ENCODE results near the gene MT2A. TPM values are rescaled to one million over a fixed set of nuclear protein-coding genes. Genes with fewer than 3 reads are reported as not detected.
A peak's percentile ranks its signal among the peaks of the same experiment; 100 is the strongest.

The MT2A gene
- total and polyA plus RNA-seq, 2 of the 13 experiments (the other 11 are each of a cell fraction or from before 2014, with no cell fraction given) = 135 to 371 TPM

GRCh38 chr16:56643080-56643778 is 34.8 kb downstream of the MT2A start (continued):
- no peak for TF ChIP-seq ZNF577 (CRISPR knock-in tag; IDR thresholded peaks at IDR 0.05; ENCODE audit: borderline replicate concordance, low read depth)
- TF ChIP-seq NONO (IDR thresholded peaks at IDR 0.05) = no peak
- TF ChIP-seq NONO (CRISPR knock-in tag; conservative IDR thresholded peaks at IDR 0.05) = no peak
- no peak for TF ChIP-seq ZBTB4 (CRISPR knock-in tag; IDR thresholded peaks at IDR 0.05; ENCODE audit: borderline replicate concordance)
- no peak for TF ChIP-seq SMARCE1 (IDR thresholded peaks at IDR 0.05; ENCODE audit: borderline replicate concordance)
- TF ChIP-seq HDAC1 (CRISPR knock-in tag; IDR thresholded peaks at IDR 0.05) = no peak
- TF ChIP-seq AHDC1 (CRISPR knock-in tag; IDR thresholded peaks at IDR 0.05; ENCODE audit: borderline replicate concordance) = no peak
- TF ChIP-seq SOX5 (CRISPR knock-in tag; IDR thresholded peaks at IDR 0.05; ENCODE audit: borderline replicate concordance) = no peak
- no peak for TF ChIP-seq SP4 (CRISPR knock-in tag; IDR thresholded peaks at IDR 0.05)
- TF ChIP-seq AGO2 (optimal IDR thresholded peaks at IDR 0.05; ENCODE audit: low read depth, low read length) = no peak
- no peak for TF ChIP-seq ARHGAP35 (CRISPR knock-in tag; IDR thresholded peaks at IDR 0.05; ENCODE audit: borderline replicate concordance)
- peak; percentile 73 for TF ChIP-seq ZNF883 (CRISPR knock-in tag; IDR thresholded peaks at IDR 0.05; ENCODE audit: not compliant biosample characterization)
- TF ChIP-seq YEATS2 (CRISPR knock-in tag; IDR thresholded peaks at IDR 0.05; ENCODE audit: borderline replicate concordance) = no peak
- no peak for TF ChIP-seq NR2C2 (CRISPR knock-in tag; IDR thresholded peaks at IDR 0.05; ENCODE audit: borderline replicate concordance)
- TF ChIP-seq ZBTB26 (CRISPR knock-in tag; IDR thresholded peaks at IDR 0.05; ENCODE audit: borderline replicate concordance) = no peak
- no peak for TF ChIP-seq ZFP36L1 (CRISPR knock-in tag; IDR thresholded peaks at IDR 0.05)
- TF ChIP-seq ZSCAN12 (CRISPR knock-in tag; IDR thresholded peaks at IDR 0.05) = no peak
- TF ChIP-seq RAD21 (CRISPR knock-in tag; IDR thresholded peaks at IDR 0.05) = peak; percentile 38; the same call in 1 of the 2 replicates
- no peak for TF ChIP-seq CHD2 (IDR thresholded peaks at IDR 0.05; ENCODE audit: low read depth, low read length)
